Astrocyte (in vitro differentiated cells and primary cell): ENCODE results near the gene HOXA4. TPM values are rescaled to one million over a fixed set of nuclear protein-coding genes. Genes with fewer than 3 reads are reported as not detected.
A peak's percentile ranks its signal among the peaks of the same experiment; 100 is the strongest.

ENCODE experiments used
- DNase-seq: peaks from one replicate; pipeline ENCODE4 v3.0.0-alpha.2; 2010; ENCODE audit warnings: low read depth
- FAIRE-seq: peaks from 2 replicates; lab custom pipeline; 2011; peaks lifted over from hg19 to GRCh38; lab: Jason Lieb, UNC
- H2AFZ ChIP-seq: 2 replicates; pipeline ENCODE4 v1.6.0; 2012; ENCODE audit warnings: low read depth, low read length, inconsistent platforms
- H3K27ac ChIP-seq: 2 replicates; pipeline ENCODE4 v1.5.1; 2011; ENCODE audit warnings: low read depth, low read length, inconsistent platforms
- H3K27me3 ChIP-seq: 2 replicates; pipeline ENCODE4 v1.6.0; 2011; ENCODE audit warnings: low read length, inconsistent platforms; ENCODE audit not compliant: insufficient read depth
- H3K36me3 ChIP-seq: 2 replicates; pipeline ENCODE4 v1.5.1; 2011; ENCODE audit warnings: low read length, inconsistent platforms; ENCODE audit not compliant: insufficient read depth
- H3K4me1 ChIP-seq: 2 replicates; pipeline ENCODE4 v1.5.1; 2011; ENCODE audit warnings: low read length, inconsistent platforms; ENCODE audit not compliant: insufficient read depth
- H3K4me2 ChIP-seq: 2 replicates; pipeline ENCODE4 v1.6.0; 2012; ENCODE audit warnings: low read length, inconsistent platforms
- H3K4me3 ChIP-seq: 2 replicates; pipeline ENCODE4 v1.5.1; 2011; ENCODE audit warnings: low read depth, mild to moderate bottlenecking, low read length, inconsistent platforms; ENCODE audit not compliant: insufficient read depth
- H3K79me2 ChIP-seq: 2 replicates; pipeline ENCODE4 v1.6.0; 2012; ENCODE audit warnings: mild to moderate bottlenecking, low read length, inconsistent platforms; ENCODE audit not compliant: insufficient read depth
- H3K9ac ChIP-seq: 2 replicates; pipeline ENCODE4 v1.6.0; 2012; ENCODE audit warnings: mild to moderate bottlenecking, low read length, inconsistent platforms
- H3K9me3 ChIP-seq: 2 replicates; pipeline ENCODE4 v1.5.1; 2012; ENCODE audit warnings: low read depth, mild to moderate bottlenecking, low read length, inconsistent platforms; ENCODE audit not compliant: insufficient read depth
- H4K20me1 ChIP-seq: 2 replicates; pipeline ENCODE4 v1.6.0; 2012; ENCODE audit warnings: low read length, inconsistent platforms; ENCODE audit not compliant: insufficient read depth
- H3K27ac Mint-ChIP-seq: one replicate; pipeline ENCODE4 v1.8.0; 2021; ENCODE audit warnings: mild to moderate bottlenecking, mixed read lengths; ENCODE audit not compliant: unreplicated experiment
- H3K27me3 Mint-ChIP-seq: one replicate; pipeline ENCODE4 v1.8.0; 2021; ENCODE audit warnings: low read depth, mixed read lengths; ENCODE audit not compliant: unreplicated experiment
- H3K36me3 Mint-ChIP-seq: one replicate; pipeline ENCODE4 v1.8.0; 2021; ENCODE audit warnings: low read depth, mixed read lengths; ENCODE audit not compliant: unreplicated experiment
- H3K4me1 Mint-ChIP-seq: one replicate; pipeline ENCODE4 v1.8.0; 2021; ENCODE audit warnings: low read depth, mixed read lengths; ENCODE audit not compliant: unreplicated experiment
- H3K4me3 Mint-ChIP-seq: one replicate; pipeline ENCODE4 v1.8.0; 2021; ENCODE audit warnings: mild to moderate bottlenecking, moderate library complexity, mixed read lengths; ENCODE audit not compliant: unreplicated experiment
- H3K9me3 Mint-ChIP-seq: one replicate; pipeline ENCODE4 v1.8.0; 2021; ENCODE audit warnings: mild to moderate bottlenecking, mixed read lengths; ENCODE audit not compliant: unreplicated experiment
- CTCF ChIP-seq: IDR thresholded peaks from 2 replicates; pipeline ENCODE4 v1.5.1; 2011; ENCODE audit warnings: low read depth, mild to moderate bottlenecking, inconsistent platforms, low read length, moderate library complexity; ENCODE audit not compliant: insufficient read depth
- EZH2 ChIP-seq: IDR thresholded peaks from 2 replicates; pipeline ENCODE4 v1.6.1; 2012; ENCODE audit warnings: mild to moderate bottlenecking, low read length, inconsistent platforms; ENCODE audit not compliant: insufficient read depth
- total RNA-seq: library from RNA; stranded (reverse); gene quantifications from 2 replicates; pipeline ENCODE4 v1.2.1, GENCODE V29; 2021

HOXA4 gene
- total RNA-seq, 1 donor from 2014 or later = not detected

GRCh38 chr7:27119412-27119911 lies 11.1 kb downstream of the HOXA4 start:
- H2AFZ ChIP-seq = no peak overlapping the region
- Mint-ChIP-seq H3K36me3 (peaks cover 2% of the 10 kb centered on the region), H3K27ac (no peak overlapping the region), H3K4me3 (no peak overlapping the region), H3K27me3 (peaks cover 98% of the 10 kb centered on the region), H3K9me3 (peaks cover 41% of the 10 kb centered on the region), H3K4me1 (peaks cover 2% of the 10 kb centered on the region)
- no peak for FAIRE-seq
- H3K27ac ChIP-seq = no peak overlapping the region
- peak; percentile 14 for DNase-seq
- H3K79me2 ChIP-seq = peaks cover 61% of the 10 kb centered on the region
- no peaks in the 10 kb centered on the region for H3K9me3 ChIP-seq
- H3K36me3 ChIP-seq = no peaks in the 10 kb centered on the region
- peaks cover 11% of the 10 kb centered on the region for H3K4me1 ChIP-seq
- H3K9ac ChIP-seq = no peak overlapping the region
- H3K4me3 ChIP-seq = no peak overlapping the region
- H4K20me1 ChIP-seq = peaks cover 4% of the 10 kb centered on the region
- H3K4me2 ChIP-seq = peak overlapping the region; percentile 43
- TF ChIP-seq EZH2 = no peak
- TF ChIP-seq CTCF = no peak
- peaks cover 76% of the 10 kb centered on the region for H3K27me3 ChIP-seq

DNA sequence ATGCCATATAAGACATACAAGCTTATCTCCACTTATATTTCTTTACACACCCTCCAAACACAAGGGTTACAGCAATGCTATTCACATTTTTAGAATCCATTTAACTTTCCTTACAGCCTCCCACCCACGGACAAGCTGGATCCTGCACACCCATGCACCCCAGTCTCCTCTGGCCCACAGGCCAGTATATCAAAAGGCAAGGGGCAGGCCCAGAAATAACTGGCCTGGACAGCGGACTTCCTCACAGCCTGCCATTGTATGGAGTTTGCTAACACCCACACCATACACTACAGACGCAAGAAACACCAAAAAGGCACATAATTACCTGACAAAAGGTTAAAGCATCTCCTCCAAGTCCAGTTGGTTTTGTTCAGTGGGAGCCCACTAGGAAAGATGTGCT lies 12.0 kb downstream of the HOXA4 start:
- Histone ChIP-seq H3K9ac (peak overlapping the region; percentile 87), H3K4me2 (peak overlapping the region; percentile 82), H3K4me1 (peaks cover 8% of the 10 kb centered on the region), H3K4me3 (peak overlapping the region; percentile 69), H3K36me3 (no peaks in the 10 kb centered on the region), H3K27ac (peak overlapping the region; percentile 83), H4K20me1 (peaks cover 4% of the 10 kb centered on the region), H3K9me3 (no peaks in the 10 kb centered on the region), H2AFZ (no peak overlapping the region), H3K27me3 (peaks cover 72% of the 10 kb centered on the region), H3K79me2 (peaks cover 65% of the 10 kb centered on the region)
- no peak for DNase-seq
- no peak overlapping the region for H3K27ac Mint-ChIP-seq
- H3K4me1 Mint-ChIP-seq = peaks cover 2% of the 10 kb centered on the region
- TF ChIP-seq CTCF = no peak
- no peak for TF ChIP-seq EZH2
- peaks cover 93% of the 10 kb centered on the region for H3K27me3 Mint-ChIP-seq
- peaks cover 32% of the 10 kb centered on the region for H3K9me3 Mint-ChIP-seq
- no peak overlapping the region for H3K4me3 Mint-ChIP-seq
- peaks cover 2% of the 10 kb centered on the region for H3K36me3 Mint-ChIP-seq
- no peak for FAIRE-seq

DNA sequence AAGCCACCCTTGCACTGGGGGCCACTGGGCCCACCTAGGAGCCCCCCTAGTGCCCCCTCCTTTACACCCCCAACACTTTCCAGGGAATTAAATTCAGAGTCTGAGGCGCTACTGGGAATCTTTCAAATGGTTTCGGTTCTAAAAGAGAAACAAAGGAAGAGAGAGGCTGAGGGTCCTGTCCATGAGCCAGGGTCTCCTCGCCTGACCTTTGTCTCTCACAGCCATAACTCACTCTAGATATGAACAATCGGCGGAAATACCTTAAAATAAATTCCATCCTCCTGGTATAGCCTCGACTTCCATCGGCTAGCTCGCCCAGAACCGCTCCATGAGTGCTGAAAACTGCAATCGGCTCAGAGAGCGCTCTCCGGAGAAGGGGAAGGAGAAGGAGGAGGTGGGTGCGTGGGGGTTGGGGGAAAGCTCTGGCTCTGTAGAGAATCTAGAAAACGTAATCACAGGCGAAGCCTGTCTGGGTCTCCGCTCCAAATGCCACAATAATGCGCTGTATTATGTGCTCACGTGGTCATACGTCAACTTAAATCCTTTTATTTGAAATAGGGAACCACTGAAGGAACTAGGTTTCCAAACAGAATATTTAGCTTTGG lies 12.6 kb downstream of the HOXA4 start:
- Mint-ChIP-seq H3K27ac (no peak overlapping the region), H3K9me3 (peaks cover 35% of the 10 kb centered on the region), H3K27me3 (peaks cover 91% of the 10 kb centered on the region), H3K4me3 (no peak overlapping the region), H3K4me1 (peaks cover 2% of the 10 kb centered on the region), H3K36me3 (peaks cover 2% of the 10 kb centered on the region)
- Histone ChIP-seq H3K4me3 (peak overlapping the region; percentile 69), H3K9ac (peak overlapping the region; percentile 87), H3K79me2 (peaks cover 71% of the 10 kb centered on the region), H3K4me1 (peaks cover 2% of the 10 kb centered on the region), H2AFZ (no peak overlapping the region), H3K27ac (peak overlapping the region; percentile 83), H3K4me2 (peak overlapping the region; percentile 82), H4K20me1 (peaks cover 4% of the 10 kb centered on the region), H3K36me3 (no peaks in the 10 kb centered on the region), H3K27me3 (peaks cover 71% of the 10 kb centered on the region), H3K9me3 (no peaks in the 10 kb centered on the region)
- DNase-seq (peak; percentile 88), FAIRE-seq (no peak)
- TF ChIP-seq EZH2 (no peak), CTCF (no peak)
